Measurements from ENCODE around the gene IGSF3.
"Not testable (repeated sequence)": the region's sequence is repeated elsewhere in the genome, so short reads cannot be mapped to it uniquely, and the experiment has no call there.

DNA sequence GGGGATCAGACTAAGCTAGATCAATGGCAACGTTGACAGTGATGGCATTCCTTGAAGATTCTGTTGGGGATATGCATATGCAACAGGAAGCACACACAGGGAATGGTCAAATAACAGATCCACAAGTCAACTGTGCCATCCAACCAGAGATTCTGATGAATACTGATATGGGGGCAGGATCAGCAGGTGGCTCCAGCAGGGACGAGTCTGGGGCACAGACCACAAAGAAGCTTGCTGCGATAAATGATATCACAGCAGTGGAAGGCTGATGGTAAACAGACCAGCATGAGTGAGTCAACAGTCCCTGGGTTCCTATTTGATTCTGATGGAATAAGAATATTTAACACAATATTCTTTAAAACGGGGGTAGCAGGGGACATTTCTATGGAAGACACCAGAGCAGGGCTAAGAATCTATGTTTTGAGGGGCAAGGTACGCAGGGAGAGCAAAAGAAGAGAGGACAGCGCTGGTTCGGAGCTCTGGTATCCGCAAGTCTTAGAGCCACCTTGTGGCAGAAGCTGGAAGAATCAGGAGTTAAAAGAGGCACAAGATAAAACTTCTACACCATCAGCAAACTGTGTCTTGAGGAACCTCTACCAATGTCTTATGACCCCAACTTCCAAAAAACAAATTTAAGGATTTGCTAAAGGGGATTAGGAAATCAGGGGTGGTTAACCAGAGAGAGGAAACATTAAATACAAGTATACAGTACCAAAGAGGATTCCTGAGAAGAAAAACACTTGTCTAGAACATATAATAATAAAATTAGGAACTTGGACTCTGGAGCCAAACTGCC is 71.4 kb downstream of the IGSF3 start:
- not testable (repeated sequence) for TF ChIP-seq POLR2AphosphoS5 (IDR thresholded peaks at IDR 0.05; ENCODE audit: borderline replicate concordance, low read depth, low read length); EZH2 (IDR thresholded peaks at IDR 0.05); FOXP2 (optimal IDR thresholded peaks at IDR 0.05; ENCODE audit: control extremely low read depth, extremely low read length, insufficient read depth)
